ENCODE measurements around the gene PTBP2.
"Not testable (repeated sequence)": the region's sequence is repeated elsewhere in the genome, so short reads cannot be mapped to it uniquely, and the experiment has no call there.

PTBP2 gene

DNA sequence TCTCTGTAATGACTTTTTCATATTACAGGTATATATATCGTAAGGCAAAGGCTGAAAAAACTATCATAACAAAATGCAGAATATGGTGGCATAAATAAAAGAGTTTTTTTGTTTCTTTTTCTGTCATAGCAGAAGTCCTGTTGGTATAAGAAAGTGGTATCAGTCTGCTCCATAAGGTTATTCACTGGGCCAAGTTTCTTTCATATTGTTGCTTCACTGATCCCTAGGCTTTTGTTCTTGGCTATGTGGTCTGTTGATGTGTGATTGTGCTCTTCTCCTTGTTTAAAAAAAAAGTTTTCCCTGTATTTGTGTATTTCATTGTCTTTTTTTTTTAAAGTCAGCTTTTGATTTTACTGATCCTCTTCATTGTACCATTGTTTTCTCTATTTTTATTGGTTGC lies 26.0 kb downstream of the PTBP2 start:
- H3K4me3 ChIP-seq (ENCODE audit: control insufficient read depth, low read depth, low read length), result no peak overlapping the region
- DNase-seq (ENCODE audit: low read depth), result no peak
- TF ChIP-seq, protein P1, sequence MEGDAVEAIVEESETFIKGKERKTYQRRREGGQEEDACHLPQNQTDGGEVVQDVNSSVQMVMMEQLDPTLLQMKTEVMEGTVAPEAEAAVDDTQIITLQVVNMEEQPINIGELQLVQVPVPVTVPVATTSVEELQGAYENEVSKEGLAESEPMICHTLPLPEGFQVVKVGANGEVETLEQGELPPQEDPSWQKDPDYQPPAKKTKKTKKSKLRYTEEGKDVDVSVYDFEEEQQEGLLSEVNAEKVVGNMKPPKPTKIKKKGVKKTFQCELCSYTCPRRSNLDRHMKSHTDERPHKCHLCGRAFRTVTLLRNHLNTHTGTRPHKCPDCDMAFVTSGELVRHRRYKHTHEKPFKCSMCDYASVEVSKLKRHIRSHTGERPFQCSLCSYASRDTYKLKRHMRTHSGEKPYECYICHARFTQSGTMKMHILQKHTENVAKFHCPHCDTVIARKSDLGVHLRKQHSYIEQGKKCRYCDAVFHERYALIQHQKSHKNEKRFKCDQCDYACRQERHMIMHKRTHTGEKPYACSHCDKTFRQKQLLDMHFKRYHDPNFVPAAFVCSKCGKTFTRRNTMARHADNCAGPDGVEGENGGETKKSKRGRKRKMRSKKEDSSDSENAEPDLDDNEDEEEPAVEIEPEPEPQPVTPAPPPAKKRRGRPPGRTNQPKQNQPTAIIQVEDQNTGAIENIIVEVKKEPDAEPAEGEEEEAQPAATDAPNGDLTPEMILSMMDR (IDR thresholded peaks at IDR 0.05; ENCODE audit: control insufficient read depth, insufficient read depth, low read depth, low read length, missing control alignments), result no peak

DNA sequence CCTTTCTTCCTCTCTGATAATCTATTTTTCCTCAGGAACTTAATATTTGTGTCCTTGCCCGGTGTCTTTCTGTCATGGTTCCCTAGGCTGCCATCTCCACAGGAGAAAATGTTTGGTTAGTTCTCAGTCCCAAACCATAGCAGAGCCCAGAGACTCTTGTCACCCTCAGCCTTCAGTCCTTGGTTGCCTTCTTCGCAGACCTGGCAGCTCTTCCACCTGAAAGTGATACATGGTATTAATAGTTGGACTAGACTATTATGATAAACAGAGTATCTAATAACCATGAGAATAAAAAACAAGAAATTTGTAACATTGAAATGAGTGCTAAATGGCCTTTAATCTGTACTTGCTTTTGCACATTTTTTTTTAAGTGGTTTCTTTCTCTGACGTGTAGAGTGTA lies 26.5 kb downstream of the PTBP2 start:
- H3K4me3 ChIP-seq (ENCODE audit: control insufficient read depth, low read depth, low read length), result no peak overlapping the region
- TF ChIP-seq, protein P1 (IDR thresholded peaks at IDR 0.05; ENCODE audit: control insufficient read depth, insufficient read depth, low read depth, low read length, missing control alignments), result no peak
- DNase-seq (ENCODE audit: low read depth), result no peak

GRCh38 chr1:96749618-96750017 lies 28.0 kb downstream of the PTBP2 start:
- DNase-seq (ENCODE audit: low read depth), result no peak
- TF ChIP-seq, protein P1 (IDR thresholded peaks at IDR 0.05; ENCODE audit: control insufficient read depth, insufficient read depth, low read depth, low read length, missing control alignments), result no peak
- H3K4me3 ChIP-seq (ENCODE audit: control insufficient read depth, low read depth, low read length), result no peak overlapping the region

DNA sequence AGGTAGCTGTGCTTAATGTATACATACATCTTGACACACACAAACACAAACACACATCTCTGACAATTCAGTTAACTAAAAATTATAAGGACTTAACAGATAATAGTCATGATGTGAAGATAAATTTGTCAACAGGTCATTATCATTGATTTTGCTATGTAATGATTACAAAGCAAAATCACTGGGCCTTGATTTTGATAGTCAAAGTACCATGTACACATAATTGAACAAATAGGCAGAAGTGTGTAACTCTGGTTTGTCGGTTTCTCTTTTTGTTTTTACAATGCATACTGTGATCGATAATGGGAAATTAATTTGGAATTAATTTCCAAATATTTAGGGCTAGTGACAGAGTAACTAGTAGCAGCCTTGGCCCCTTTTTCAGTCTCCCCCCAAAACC lies 30.8 kb downstream of the PTBP2 start:
- H3K4me3 ChIP-seq (ENCODE audit: control insufficient read depth, low read depth, low read length), result no peak overlapping the region
- DNase-seq (ENCODE audit: low read depth), result no peak
- TF ChIP-seq, protein P1 (IDR thresholded peaks at IDR 0.05; ENCODE audit: control insufficient read depth, insufficient read depth, low read depth, low read length, missing control alignments), result no peak

DNA sequence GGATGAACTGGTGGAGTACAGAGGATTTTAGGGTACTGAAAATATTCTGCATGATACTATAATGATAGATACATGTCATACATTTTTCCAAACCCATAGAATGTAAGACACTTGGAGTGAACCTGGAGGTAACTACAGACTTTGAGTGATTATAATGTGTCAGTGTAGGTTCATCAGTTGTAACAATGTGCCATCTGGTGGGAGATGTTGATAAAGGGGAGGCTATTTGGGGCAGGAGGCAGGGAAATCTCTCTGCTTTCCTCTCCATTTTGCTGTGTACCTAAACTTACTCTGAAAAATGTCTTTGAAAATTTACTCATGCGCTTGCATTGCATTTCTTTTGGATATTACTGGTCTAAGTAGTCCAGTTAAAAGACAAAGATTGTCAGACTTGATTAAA lies 35.2 kb downstream of the PTBP2 start:
- no peak for DNase-seq (ENCODE audit: low read depth)
- H3K4me3 ChIP-seq (ENCODE audit: control insufficient read depth, low read depth, low read length), result no peak overlapping the region
- TF ChIP-seq, protein P1 (IDR thresholded peaks at IDR 0.05; ENCODE audit: control insufficient read depth, insufficient read depth, low read depth, low read length, missing control alignments), result no peak

GRCh38 chr1:96762586-96762985 lies 41.0 kb downstream of the PTBP2 start:
- DNase-seq (ENCODE audit: low read depth); H3K4me3 ChIP-seq (ENCODE audit: control insufficient read depth, low read depth, low read length): not testable (repeated sequence)

- no peak for DNase-seq (ENCODE audit: low read depth)
- TF ChIP-seq, protein P1 (IDR thresholded peaks at IDR 0.05; ENCODE audit: control insufficient read depth, insufficient read depth, low read depth, low read length, missing control alignments), result no peak
- no peak overlapping the region for H3K4me3 ChIP-seq (ENCODE audit: control insufficient read depth, low read depth, low read length)
These were observed 41.9 kb downstream of the PTBP2 start for GRCh38 chr1:96763514-96763913.
